ENCODE measurements around the gene HCCS.

DNA sequence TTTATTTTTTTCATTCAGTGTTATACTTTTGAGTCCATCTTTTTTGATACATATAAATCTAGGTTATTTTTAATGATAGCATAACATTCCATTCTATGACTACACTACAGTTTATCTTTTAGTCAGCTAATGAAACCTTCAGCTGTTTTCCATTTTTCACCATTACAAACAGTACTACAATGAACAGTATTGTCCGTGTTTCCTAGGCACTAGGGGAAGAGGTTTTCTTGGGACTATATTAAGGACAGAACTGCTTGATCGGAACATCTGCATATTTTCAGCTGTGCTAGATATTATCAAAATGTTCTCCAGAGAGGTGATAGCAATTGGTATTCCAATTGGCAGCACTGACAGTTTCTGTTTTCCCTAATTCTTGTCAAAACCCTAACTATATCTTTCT, 44.3 kb upstream of the HCCS start:
- TF ChIP-seq SIN3A (conservative IDR thresholded peaks at IDR 0.05 in 1 of 2, IDR thresholded peaks at IDR 0.05 in 1 of 2; ENCODE audit: low read depth in 1 of 2, low read length in 2 of 2), result no peak
- TF ChIP-seq EP300 (IDR thresholded peaks at IDR 0.05; ENCODE audit: borderline replicate concordance in 1 of 2, low read depth in 2 of 2, low read length in 2 of 2), result no peak
- TF ChIP-seq POU5F1 (IDR thresholded peaks at IDR 0.05; ENCODE audit: low read depth, low read length), result no peak
- TF ChIP-seq, protein P1, sequence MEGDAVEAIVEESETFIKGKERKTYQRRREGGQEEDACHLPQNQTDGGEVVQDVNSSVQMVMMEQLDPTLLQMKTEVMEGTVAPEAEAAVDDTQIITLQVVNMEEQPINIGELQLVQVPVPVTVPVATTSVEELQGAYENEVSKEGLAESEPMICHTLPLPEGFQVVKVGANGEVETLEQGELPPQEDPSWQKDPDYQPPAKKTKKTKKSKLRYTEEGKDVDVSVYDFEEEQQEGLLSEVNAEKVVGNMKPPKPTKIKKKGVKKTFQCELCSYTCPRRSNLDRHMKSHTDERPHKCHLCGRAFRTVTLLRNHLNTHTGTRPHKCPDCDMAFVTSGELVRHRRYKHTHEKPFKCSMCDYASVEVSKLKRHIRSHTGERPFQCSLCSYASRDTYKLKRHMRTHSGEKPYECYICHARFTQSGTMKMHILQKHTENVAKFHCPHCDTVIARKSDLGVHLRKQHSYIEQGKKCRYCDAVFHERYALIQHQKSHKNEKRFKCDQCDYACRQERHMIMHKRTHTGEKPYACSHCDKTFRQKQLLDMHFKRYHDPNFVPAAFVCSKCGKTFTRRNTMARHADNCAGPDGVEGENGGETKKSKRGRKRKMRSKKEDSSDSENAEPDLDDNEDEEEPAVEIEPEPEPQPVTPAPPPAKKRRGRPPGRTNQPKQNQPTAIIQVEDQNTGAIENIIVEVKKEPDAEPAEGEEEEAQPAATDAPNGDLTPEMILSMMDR (IDR thresholded peaks at IDR 0.05; ENCODE audit: control extremely low read depth in 1 of 3, insufficient read depth in 1 of 3, low read depth in 1 of 3, low read length in 3 of 3), result no peak
- TF ChIP-seq POLR2A (IDR thresholded peaks at IDR 0.05; ENCODE audit: control extremely low read depth in 1 of 2, low read depth in 2 of 2, low read length in 2 of 2), result no peak
- no peak for TF ChIP-seq MAFK (IDR thresholded peaks at IDR 0.05; ENCODE audit: low read depth, low read length)
- TF ChIP-seq GABPA (IDR thresholded peaks at IDR 0.05; ENCODE audit: borderline replicate concordance, insufficient read depth, low read length), result no peak
- TF ChIP-seq TBP (IDR thresholded peaks at IDR 0.05; ENCODE audit: low read depth, low read length), result no peak
- no peak for TF ChIP-seq EZH2 (IDR thresholded peaks at IDR 0.05; ENCODE audit: low read depth, low read length, severe bottlenecking)
- TF ChIP-seq POLR2AphosphoS5 (IDR thresholded peaks at IDR 0.05; ENCODE audit: low read depth, low read length), result no peak
- TF ChIP-seq CEBPB (IDR thresholded peaks at IDR 0.05; ENCODE audit: low read depth, low read length), result no peak
- TF ChIP-seq EGR1 (IDR thresholded peaks at IDR 0.05; ENCODE audit: borderline replicate concordance, low read depth, low read length), result no peak
- TF ChIP-seq SAP30 (IDR thresholded peaks at IDR 0.05; ENCODE audit: insufficient read depth, insufficient replicate concordance, low read length), result no peak

Measured in H1 (cell line).